Activated CD4-positive, alpha-beta T cell treated with anti-CD3 and anti-CD28 coated beads for 1 hour (primary cell): ENCODE data around the gene RAB3IL1.

Experiments
- DNase-seq: peaks from one replicate; pipeline ENCODE4 v3.0.0-alpha.2; 2020

The RAB3IL1 gene

DNA sequence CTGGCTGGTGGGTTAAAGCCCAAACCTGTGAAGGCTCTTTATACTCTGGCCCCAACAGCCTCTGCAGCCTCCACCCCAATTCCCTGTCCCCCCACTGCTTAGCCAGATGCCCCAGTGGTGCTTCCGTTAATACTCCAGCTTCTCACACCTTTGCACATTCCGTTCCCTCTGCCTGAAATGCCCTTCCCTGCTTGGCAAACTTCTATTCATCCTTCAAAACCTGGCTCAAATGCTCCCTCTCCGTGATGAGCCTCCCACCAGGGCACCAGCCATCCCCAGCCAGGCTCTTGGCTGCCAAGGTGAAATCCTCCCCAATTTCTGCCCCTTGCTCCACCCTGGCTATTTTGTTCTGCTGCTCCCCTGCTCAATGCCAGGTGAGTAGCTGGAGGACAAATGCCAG is 13.5 kb downstream of the RAB3IL1 start:
- no peak for DNase-seq

DNA sequence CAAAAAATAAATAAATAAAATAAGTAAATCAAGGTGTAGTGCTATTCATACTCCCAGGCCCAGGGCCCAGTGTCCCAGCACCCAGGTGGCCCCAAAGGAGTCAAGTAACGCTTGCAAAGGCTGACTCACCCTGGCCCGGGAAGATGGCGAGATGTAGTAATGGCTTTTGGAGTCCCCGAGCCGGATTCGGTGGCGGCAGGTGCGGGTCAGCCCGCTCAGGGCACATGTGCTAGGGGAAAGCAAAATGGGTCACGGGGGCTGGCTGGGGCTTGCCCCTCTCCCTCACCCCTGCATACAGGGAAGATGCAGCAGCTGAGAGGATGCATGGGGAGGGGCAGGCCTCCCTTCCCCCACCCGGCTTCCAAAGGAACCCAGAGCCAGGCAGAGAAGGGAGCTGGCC is 15.1 kb downstream of the RAB3IL1 start:
- DNase-seq, result no peak

DNA sequence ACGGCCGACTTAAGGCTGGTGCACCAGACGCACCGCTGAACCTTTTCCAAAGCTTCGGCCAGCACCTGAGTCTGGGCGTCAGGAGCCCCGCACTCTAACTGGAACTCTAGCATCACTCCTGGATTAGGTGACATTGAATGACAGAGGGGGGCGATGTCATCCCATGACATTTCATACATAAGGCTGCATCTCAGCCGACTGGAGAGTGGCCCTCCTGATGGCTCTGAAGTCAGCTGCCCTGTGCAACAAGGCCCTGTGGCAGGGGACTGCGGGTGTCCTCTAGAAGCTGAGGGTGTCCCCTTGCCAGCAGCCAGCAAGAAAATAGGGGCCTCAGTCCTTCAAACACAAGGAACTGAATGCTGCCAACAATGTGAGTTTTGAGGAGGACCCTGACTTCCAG is 16.0 kb downstream of the RAB3IL1 start:
- DNase-seq, result no peak

DNA sequence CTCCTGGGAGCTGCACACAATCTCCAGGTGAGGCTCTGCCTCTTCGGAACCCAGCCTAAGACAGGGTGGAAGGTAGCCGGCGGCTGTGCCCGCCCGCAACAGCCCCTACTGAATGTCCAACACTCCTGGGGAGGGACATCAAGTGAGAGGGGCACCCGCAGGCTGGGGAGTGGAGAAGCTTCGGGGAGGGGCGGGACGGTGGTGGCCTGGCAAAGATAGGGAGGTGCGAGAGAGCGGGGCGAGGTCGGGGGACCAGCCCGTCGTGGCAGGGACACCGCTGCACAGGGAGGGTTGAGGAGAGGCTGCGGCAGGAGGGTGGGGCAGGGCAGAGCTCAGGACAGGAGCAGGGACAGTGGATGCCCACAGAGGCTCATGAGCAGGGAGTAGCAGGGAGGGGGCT is 17.1 kb downstream of the RAB3IL1 start:
- no peak for DNase-seq

DNA sequence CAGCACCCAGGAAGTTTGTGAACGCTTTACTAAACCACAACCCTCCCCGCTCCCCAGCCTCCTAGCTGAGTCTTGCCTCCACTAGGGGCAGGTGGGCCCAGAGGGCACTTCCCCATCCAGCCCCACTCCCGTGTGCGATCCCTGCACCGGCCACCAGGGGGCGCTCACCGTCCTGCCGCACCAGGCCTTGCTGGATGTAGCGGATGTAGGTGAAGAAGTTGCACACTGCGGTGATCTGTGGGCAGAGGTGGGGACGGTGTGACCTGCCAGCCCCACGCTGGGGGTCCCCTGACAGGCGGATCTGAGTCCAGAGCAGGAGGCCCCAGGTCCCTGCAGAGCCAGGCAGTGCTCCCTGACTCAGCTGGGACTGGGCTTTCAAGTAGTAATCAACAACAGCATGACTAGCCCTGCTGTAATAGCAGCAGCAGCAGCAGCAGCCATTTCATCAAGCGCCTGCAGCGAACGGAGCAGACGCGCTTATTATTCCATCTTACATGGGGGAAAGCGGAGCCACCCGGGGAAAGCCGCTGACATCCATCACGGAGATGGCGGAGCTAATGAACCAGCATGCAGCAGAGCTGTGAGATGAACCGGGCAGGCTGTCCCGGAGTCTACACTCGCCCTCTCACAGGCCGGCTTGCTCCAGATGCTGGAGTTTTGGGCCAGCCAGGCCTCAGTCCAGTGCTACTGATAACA is 18.1 kb downstream of the RAB3IL1 start:
- peak; percentile 88 for DNase-seq

DNA sequence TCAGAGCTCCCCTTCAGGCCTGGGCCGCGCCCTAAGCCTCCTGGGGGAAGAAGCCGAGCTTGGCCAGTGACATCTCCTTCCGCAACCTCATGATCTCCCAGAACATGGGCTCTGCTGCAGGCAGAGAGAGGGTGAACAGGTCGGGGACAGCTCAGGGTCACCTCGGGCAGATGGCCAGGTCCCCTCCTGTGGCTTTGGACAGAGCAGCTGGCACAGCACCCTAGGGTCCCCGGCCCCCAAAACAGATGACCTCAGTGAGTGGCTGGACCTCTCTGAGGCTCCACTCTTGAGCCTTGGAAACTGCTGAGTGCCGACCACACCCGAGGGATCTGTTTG is 19.2 kb downstream of the RAB3IL1 start:
- DNase-seq, result no peak

DNA sequence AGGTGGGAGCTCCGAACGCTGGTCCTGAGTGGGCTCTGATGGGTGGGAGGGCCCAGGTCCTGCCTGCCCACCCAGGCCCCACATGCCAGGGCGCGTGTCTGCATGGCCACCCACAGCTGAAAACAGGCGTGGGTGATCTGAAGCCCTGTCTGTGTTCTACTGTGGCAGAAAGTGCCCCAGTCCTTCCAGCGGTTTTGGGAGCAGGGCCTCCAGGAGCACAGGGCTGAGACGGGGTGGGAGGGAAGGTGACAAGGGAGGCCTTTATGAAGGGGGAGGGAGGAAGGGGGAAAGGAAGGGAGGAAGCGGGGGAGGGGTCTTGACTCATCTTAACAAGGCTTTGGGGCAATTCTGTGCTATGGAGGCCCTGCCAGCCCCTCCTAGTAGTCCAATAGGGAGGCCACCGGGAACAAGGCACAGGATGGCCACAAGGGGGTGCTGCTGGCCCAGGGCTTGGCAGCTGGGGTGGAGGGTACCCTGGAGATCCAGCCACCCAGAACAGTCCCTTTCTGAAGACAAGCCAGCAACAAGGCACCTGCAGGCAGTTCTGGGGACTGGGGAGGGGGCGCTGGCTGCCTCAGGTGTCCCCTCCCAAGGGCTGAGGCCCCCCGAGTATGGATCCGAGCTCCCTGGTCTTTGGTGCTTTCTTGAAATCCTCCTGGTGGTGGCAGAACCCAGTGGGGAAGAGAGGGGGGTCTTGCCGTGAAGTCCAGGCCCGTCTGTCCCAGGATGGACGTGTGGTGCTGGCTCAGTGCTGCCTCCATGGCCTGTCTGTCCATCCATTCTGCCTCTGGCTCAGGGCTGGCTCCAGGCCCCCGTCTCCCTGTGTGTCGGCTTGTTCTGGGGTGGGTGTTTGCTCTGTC is 19.7 kb downstream of the RAB3IL1 start:
- peak; percentile 67 for DNase-seq

DNA sequence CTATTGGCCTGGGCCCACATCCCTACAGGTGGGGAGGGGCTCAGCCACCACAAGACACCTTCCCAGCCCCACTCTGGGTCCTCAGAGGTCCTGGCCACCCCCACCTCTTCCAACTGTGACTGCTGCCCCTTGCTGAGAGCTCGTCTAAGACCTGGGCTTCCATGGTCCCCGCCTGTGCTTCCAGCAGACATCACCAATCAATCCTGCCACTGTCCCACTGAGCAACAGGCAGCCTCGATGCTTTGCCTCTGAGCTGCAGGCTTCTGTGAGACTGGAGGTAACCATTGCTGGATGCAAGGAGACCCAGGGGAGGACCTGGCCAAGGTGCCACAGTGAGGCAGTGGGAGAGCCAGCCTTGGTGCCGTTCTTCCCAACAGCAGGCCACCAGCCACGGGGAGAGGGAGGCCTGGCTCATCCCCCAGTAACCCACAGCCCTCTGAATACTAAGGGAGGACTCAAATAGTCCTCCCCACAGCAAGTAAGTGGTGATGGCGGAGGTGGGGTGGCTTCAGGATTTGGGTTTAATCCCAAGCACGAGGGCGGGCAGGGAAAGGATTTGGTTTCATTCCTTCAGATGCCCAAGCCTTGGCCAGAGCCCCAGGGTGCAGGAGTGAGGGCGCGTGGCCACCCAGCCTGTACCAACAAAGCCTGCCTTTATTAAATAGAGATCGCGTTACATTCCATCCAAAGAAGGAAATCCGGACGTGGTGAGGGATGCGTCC is 20.5 kb downstream of the RAB3IL1 start:
- DNase-seq, result no peak

DNA sequence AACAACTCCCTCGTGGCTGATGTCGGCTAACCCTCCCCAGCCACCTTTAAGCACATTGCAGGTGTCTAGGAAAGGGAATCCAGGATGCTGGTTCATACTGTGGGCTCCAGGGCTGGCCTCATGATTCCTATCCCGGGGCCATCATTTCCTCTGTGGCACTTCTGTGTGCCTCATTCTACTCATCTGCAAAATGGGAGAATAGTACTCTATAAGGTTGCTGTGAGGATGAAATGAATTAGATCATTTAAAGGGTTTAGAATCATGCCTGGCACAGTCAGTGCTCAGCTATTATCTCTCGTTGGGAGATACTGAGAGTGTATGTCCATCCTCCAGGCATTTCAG is 21.7 kb downstream of the RAB3IL1 start:
- DNase-seq, result no peak

DNA sequence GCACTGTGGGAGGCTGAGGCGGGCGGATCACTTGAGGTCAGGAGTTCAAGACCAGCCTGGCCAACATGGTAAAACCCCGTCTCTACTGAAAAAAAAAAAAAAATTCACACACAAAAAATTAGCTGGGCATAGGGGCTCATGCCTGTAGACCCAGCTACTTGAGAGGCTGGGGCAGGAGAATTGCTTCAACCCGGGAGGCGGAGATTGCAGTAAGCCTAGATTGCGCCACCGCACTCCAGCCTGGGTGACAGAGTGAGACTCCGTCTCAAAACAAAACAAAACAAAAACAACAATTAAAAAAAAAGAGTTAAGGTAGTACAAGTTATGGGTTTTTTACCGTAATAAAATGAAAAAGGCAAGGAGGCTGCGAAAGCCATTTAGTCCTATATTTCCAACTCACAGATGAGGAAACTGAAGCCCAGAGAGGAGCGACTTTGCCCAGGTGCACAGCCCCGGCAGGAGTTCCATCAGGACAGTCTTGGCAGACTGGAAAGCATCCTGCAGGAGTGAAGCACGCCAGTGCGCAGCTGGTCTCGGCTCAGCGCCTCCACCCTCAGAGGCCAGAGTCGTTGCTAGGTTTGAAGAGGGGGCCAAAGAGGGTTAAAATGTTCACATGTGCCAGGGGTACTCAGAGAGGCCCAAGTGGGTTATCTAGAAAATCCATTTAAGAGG is 22.2 kb downstream of the RAB3IL1 start:
- DNase-seq, result no peak

DNA sequence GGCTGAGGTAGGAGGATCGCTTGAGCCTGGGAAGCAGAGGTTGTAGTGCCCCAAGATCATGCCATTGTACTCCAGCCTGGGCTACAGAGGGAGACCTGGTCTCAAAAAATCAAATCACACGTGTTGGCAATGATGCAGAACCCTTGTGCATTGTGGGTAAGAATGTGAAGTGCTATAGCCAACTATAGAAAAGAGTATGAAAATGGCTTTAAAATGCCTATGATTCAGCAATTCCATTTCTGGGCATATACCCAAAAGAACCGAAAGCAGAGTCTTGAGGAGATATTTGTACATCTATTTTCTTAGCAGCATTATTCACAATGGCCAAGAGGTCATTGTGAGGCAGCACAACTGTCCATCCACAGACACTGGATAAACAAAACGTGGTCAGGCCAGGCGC is 23.4 kb downstream of the RAB3IL1 start:
- DNase-seq, result no peak

DNA sequence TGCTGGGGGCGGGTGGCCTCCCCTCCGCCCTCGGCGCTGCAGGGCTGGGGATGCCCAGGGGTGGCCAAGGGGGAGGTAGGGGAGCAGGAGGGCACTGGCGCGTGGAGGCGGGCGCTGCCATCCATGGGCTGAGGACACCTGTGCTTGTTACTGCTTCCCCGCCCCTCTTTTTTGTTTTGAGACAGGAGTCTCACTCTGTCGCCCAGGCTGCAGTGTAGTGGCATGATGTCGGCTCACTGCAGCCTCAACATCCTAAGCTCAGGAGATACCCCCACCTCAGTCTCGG is 25.3 kb downstream of the RAB3IL1 start:
- DNase-seq, result no peak

DNA sequence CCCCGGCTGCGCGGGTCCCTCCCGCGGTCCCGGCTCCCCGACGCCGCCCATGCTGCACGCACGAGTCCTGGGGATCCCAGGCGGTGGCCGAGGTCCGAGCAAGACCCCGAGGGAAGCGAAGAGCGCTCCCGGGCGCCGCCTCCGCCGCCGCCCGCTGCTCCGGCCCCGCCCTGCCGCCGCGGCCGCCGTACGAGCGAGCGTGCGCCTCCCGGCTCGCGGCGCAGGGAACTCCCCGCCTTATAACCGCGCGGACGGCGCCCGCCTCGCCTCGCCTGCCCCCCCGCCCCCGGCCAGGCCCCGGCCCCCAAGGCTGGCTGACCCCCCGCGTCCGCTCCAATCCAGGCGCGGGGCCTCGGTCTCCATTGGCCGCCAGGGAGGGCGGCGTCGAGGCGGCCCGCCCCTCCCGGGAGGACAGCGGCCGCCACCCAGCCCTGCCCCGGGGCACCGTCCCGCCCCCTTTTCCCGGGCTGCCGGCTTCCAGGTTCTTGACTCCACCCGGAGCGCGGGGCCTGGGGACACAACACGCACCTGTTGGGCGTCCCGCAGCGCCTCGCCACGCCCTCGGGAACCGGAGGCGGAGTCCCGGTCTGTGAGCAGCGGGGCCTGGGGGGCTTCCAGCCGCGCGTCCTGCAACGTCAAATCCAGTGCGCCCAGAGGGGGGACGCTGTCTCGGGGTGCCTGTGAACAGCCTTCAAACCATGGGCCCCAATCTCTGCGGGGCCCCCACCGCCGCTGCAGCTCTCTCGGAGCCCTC is 25.9 kb downstream of the RAB3IL1 start, which contains the start of gene FADS3:
Gene FADS3 (minus strand): TSS at position 215 of the 754 bp plus-strand sequence. CDS start 164 bp downstream, at position 51.
- DNase-seq, result peak; percentile 26

DNA sequence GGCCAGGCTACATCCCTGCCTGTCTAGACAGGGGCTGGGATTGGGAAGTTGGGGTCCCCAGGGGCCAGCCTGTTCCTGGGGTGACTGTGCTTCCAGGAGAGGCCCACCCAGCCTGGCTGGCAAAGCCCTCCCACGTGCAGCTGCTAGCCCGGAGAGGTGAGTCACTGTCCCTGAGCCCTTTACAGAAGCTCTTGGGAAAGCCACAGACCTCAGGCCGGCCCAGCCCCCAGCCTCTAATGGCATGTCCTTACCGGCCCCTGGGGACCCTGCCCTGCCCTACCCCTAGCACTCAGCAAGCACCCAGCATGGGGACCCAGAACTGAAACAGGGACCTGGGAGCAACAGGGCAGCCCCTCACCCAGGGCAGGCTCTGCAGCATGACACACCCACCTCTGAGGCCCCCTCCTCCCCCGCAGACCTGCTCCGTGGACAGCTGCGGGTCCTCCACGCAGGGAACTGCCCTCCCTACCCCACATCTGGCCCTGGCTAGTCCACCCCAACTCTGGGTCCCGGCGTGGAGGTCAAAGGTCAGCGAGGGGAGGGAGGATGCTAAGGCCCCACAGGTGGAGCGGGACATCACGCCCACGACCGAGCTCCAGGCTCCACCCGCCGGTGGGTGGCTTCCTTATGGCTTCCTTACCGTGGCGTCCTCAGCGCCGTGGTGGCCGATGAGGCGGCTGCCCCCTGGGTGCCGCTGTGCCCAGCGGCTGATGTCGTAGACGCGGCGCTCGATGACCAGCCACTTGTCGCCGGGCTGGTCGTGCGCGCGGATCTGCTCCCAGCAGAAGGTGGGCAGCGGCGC is 26.6 kb downstream of the RAB3IL1 start:
- DNase-seq, result no peak

DNA sequence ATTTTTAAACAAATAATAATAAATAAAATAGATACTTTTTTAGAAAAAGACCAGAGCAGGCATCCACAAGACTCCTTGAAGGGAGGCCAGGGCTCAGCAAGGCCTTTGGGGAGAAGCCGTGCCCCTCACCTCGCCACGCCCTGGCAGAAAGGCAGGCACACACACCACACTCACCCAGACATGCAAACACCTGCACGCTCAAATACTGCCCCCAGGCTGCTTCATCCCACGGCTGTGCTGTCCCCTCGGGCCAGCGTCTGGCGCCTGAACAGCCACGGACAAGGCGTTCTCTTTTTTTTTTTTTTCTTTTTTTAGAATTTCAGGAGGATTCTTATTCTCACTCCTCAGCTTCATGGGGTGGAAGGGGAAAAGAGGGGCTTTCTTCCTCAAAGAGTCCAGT is 27.5 kb downstream of the RAB3IL1 start:
- no peak for DNase-seq

DNA sequence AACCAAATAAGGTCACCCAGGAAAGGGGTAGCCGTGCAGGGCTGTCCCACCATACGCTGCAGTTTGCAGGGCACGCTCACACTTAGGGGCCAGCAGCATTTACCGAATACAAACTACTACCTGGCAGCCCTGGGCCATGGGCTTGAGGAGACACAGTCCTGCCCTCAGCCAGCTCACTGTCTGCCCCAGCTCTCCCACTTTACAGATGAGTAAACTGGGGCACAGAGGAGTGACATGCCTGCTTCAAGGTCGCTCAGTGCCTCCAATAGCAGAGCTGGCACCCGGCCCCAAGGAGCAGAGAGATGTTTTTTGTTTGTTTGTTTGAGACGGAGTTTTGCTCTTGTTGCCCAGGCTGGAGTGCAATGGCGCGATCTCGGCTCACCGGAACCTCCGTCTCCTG is 28.8 kb downstream of the RAB3IL1 start:
- no peak for DNase-seq

DNA sequence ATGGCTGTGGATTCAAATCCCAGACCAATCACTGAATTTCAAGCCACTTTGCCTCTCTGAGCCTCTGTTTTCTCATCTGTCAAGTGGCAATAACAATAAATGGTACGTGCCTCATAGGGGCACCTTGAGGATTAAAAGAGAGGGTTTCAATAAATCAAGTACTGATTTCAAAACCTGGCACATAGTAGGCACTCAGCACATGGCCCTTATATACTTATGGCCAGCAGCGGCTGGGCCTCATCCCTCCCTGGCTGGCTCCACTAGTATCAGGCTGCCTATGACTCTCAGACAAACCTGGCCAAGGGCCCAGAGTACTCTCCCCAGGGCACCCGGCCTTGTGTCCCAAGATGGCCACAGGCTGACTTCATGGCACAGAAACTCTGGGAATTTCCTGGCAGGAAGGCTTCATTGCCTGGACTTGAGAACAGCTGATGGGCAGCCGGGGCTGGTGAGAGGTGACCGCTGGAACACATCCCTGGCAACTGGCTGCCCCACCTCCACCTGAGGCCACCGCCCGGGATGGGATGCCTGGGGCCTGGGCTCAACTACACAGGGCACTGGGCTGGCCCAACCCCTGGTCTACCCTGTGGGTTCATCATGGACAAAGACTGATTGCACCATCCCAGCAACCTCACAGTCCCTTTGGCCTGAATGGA is 29.4 kb downstream of the RAB3IL1 start:
- no peak for DNase-seq

DNA sequence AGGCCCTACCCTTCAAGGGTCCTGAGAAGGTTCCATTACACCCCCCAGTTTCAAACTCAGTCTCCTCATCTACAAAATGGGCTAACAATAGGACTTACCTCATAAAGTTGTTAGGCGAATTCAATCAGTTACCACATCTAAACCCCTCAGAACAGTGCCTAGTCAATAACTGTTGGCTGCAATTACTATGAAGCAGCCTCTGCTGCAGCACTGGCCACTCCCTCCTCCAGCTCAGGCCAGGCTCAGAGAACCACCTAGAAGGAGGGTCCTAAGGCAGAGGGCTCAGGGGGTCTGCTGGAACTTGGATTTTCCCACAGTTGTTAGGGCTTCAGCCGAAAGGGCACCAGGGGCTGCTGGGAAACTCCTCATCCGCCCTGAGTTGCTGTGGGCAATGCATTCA is 30.7 kb downstream of the RAB3IL1 start:
- DNase-seq, result no peak

DNA sequence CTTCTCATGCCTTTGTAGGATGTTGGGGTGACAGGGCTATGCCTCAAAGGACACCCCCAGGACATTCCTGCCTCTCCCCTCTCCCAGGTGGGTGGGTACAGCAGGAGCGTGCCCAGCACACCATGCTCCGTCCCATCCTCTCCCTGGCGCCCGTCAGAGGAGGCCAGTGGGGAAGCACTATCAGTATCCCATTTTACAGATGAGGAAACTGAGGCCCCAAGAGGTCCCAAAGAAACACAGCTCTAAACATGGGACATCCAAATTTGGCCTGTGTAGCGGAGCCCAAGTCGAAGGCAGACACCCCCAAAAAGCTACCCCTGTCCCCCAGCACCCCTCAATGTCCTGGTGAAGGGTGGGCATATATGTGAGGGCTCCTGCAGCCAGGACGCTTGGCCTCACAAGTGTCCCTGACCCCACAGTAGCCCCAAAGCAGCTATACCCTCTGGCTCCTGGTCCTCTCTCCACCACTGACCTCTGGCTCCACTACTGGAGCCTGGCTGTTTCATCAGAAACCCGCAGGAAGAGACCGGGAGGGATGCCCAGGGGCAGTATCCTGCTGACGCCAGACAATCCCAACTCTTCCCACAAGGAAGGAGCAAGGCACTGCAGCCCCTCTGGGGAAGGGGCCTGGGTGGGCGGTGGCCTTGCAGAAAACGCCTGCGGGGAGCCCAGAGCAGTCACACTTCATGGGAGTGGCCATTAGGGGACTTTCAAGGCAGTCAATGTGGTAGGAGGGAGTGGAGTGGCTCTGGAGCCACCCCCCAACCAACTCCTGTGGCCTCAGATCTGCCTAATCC is 31.4 kb downstream of the RAB3IL1 start:
- DNase-seq, result no peak

DNA sequence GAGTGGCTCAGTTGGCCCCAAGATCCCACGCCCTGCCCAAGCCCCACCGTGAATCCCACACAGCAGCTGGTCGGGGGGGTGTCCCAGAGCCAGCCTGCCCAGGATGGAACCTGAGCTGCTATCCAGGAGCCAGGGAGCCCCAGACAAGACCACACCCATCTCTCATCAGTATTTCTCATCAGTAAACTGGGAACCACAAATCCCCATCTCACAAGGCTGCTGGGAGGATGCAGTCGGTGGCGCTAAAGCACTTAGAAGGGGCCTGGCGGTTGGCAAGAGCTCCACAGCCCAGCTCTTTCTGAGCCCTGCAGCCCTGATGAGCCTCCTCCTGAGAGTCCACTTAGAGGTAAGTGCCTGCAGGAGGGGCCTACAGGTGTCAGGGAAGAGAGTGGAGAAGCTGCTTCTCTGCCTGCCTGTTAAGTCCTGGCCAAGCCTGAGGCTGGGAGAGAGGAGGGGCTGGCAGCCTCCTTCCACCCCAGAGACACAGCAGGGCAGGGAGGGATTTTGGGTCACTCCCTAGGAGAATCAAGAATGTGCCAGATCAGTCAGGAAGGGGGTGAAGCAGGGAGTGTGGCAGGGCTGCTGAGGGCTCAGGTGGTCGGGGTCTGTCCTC is 32.1 kb downstream of the RAB3IL1 start:
- no peak for DNase-seq
